HG02852 (cell line): ENCODE measurements around the gene BAIAP2L2.
"Not testable (repeated sequence)": the region's sequence is repeated elsewhere in the genome, so short reads cannot be mapped to it uniquely, and the experiment has no call there.

Source experiments
- ATAC-seq: cut with Tn5 transposase; IDR thresholded peaks from one replicate; pipeline ENCODE4 v1.9.1; 2021; ENCODE audit warnings: mild to moderate bottlenecking, moderate library complexity; ENCODE audit not compliant: unreplicated experiment

The BAIAP2L2 gene

GRCh38 chr22:38040953-38041759 is 69.3 kb downstream of the BAIAP2L2 start:
- no peak for ATAC-seq

GRCh38 chr22:38038890-38039812 is 71.3 kb downstream of the BAIAP2L2 start:
- ATAC-seq: no peak

- no peak for ATAC-seq
Observed at GRCh38 chr22:38038426-38038825, 72.1 kb downstream of the BAIAP2L2 start.

- not testable (repeated sequence) for ATAC-seq
Observed at GRCh38 chr22:38037367-38038150, 72.9 kb downstream of the BAIAP2L2 start.

GRCh38 chr22:38036392-38037062 is 74.0 kb downstream of the BAIAP2L2 start:
- ATAC-seq: no peak

- ATAC-seq: no peak
Observed at GRCh38 chr22:38035530-38035885, 75.0 kb downstream of the BAIAP2L2 start.
